ENCODE results near the gene LZTR1.
A peak's percentile ranks its signal among the peaks of the same experiment; 100 is the strongest.

The LZTR1 gene

GRCh38 chr22:21028277-21029251, 46.5 kb downstream of the LZTR1 start:
- Histone ChIP-seq H3K9ac (no peak overlapping the region), H3K27me3 (peaks cover 20 to 36% (median 30%) of the 10 kb centered on the region in 11 experiments), H3K4me1 (peaks cover 3 to 19% (median 11%) of the 10 kb centered on the region in 10 experiments; a peak in 17 of 20 replicates), H3K4me2 (no peak overlapping the region), H3K36me3 (no peaks in the 10 kb centered on the region), H4K20me1 (peaks cover 0 to 19% (median 0%) of the 10 kb centered on the region in 11 experiments; a peak in 2 of 22 replicates), H3K4me3 (no peak overlapping the region), H3K9me3 (replicated peaks in 1 of 11) (no peaks in the 10 kb centered on the region), H3K27ac (no peak overlapping the region)
- TF ChIP-seq Cebpa-rat (IDR thresholded peaks at IDR 0.05), result no peak

GRCh38 chr22:21029486-21030025, 47.5 kb downstream of the LZTR1 start:
- Histone ChIP-seq H3K27ac (no peak overlapping the region), H3K9me3 (replicated peaks in 1 of 11) (no peaks in the 10 kb centered on the region), H3K4me1 (peaks cover 4 to 23% (median 15%) of the 10 kb centered on the region in 10 experiments; a peak in 17 of 20 replicates), H4K20me1 (peaks cover 0 to 19% (median 0%) of the 10 kb centered on the region in 11 experiments; a peak in 2 of 22 replicates), H3K4me2 (no peak overlapping the region), H3K4me3 (no peak overlapping the region), H3K27me3 (peaks cover 20 to 36% (median 30%) of the 10 kb centered on the region in 11 experiments), H3K9ac (no peak overlapping the region), H3K36me3 (no peaks in the 10 kb centered on the region)
- no peak for TF ChIP-seq Cebpa-rat (IDR thresholded peaks at IDR 0.05)

GRCh38 chr22:21030032-21030431, 47.9 kb downstream of the LZTR1 start:
- Histone ChIP-seq H3K4me1 (peaks cover 4 to 23% (median 15%) of the 10 kb centered on the region in 10 experiments; a peak in 17 of 20 replicates), H3K9ac (no peak overlapping the region), H3K4me3 (no peak overlapping the region), H3K27ac (no peak overlapping the region), H3K36me3 (no peaks in the 10 kb centered on the region), H4K20me1 (peaks cover 0 to 19% (median 0%) of the 10 kb centered on the region in 11 experiments; a peak in 2 of 22 replicates), H3K27me3 (peaks cover 20 to 36% (median 30%) of the 10 kb centered on the region in 11 experiments), H3K9me3 (replicated peaks in 1 of 11) (no peaks in the 10 kb centered on the region), H3K4me2 (no peak overlapping the region)
- TF ChIP-seq Cebpa-rat (IDR thresholded peaks at IDR 0.05), result no peak

- no peaks in the 10 kb centered on the region for H3K9me3 ChIP-seq (replicated peaks in 1 of 11)
- no peak overlapping the region for H3K4me3 ChIP-seq
- H3K4me1 ChIP-seq, result peaks cover 0 to 16% (median 9%) of the 10 kb centered on the region in 10 experiments; a peak in 13 of 20 replicates
- no peaks in the 10 kb centered on the region for H3K36me3 ChIP-seq
- H4K20me1 ChIP-seq, result peaks cover 0 to 19% (median 0%) of the 10 kb centered on the region in 11 experiments; a peak in 2 of 22 replicates
- no peak overlapping the region for H3K27ac ChIP-seq
- peaks cover 20 to 36% (median 30%) of the 10 kb centered on the region in 11 experiments for H3K27me3 ChIP-seq
- H3K9ac ChIP-seq, result no peak overlapping the region
- no peak for TF ChIP-seq Cebpa-rat (IDR thresholded peaks at IDR 0.05)
- H3K4me2 ChIP-seq, result no peak overlapping the region
Measured at GRCh38 chr22:21030621-21031544, 48.8 kb downstream of the LZTR1 start.

- no peak overlapping the region for H3K4me3 ChIP-seq
- no peak overlapping the region for H3K27ac ChIP-seq
- H3K36me3 ChIP-seq, result no peaks in the 10 kb centered on the region
- peak overlapping the region in 6 of 11 experiments; percentile 21 to 48 (median 35); a peak in 6 of 22 replicates for H3K4me2 ChIP-seq
- peaks cover 20 to 36% (median 30%) of the 10 kb centered on the region in 11 experiments for H3K27me3 ChIP-seq
- no peak overlapping the region for H3K9ac ChIP-seq
- peaks cover 0 to 16% (median 9%) of the 10 kb centered on the region in 10 experiments; a peak in 13 of 20 replicates for H3K4me1 ChIP-seq
- no peak for TF ChIP-seq Cebpa-rat (IDR thresholded peaks at IDR 0.05)
- H3K9me3 ChIP-seq (replicated peaks in 1 of 11), result no peaks in the 10 kb centered on the region
- peaks cover 0 to 15% (median 0%) of the 10 kb centered on the region in 11 experiments; a peak in 2 of 22 replicates for H4K20me1 ChIP-seq
Measured at GRCh38 chr22:21031545-21032036, 49.5 kb downstream of the LZTR1 start.

- Histone ChIP-seq H3K36me3 (no peaks in the 10 kb centered on the region), H3K9me3 (replicated peaks in 1 of 11) (no peaks in the 10 kb centered on the region), H3K27me3 (peaks cover 20 to 36% (median 30%) of the 10 kb centered on the region in 11 experiments), H3K4me3 (no peak within 1 kb of the TSS), H3K9ac (no peak within 1 kb of the TSS), H4K20me1 (peaks cover 0 to 15% (median 0%) of the 10 kb centered on the region in 11 experiments; a peak in 2 of 22 replicates), H3K4me2 (peak within 1 kb of the TSS in 8 of 11 experiments; percentile 21 to 48 (median 32); a peak in 11 of 22 replicates), H3K27ac (no peak within 1 kb of the TSS), H3K4me1 (peaks cover under 1 to 16% (median 9%) of the 10 kb centered on the region in 10 experiments; a peak in 16 of 20 replicates)
- no peak for TF ChIP-seq Cebpa-rat (IDR thresholded peaks at IDR 0.05)
Measured at GRCh38 chr22:21032037-21032867, 50.2 kb downstream of the LZTR1 start, which contains the start of gene SLC7A4. TSS of gene SLC7A4 (minus strand) at chr22:21032561. CDS start at chr22:21031812, 749 bp downstream.

- Histone ChIP-seq H3K4me3 (no peak overlapping the region), H4K20me1 (peaks cover 0 to 15% (median 0%) of the 10 kb centered on the region in 11 experiments; a peak in 2 of 22 replicates), H3K27me3 (peaks cover 20 to 36% (median 30%) of the 10 kb centered on the region in 11 experiments), H3K4me2 (peak overlapping the region in 8 of 11 experiments; percentile 4 to 38 (median 24); a peak in 8 of 22 replicates), H3K9ac (no peak overlapping the region), H3K4me1 (peaks cover 7 to 21% (median 16%) of the 10 kb centered on the region in 10 experiments), H3K9me3 (replicated peaks in 1 of 11) (no peaks in the 10 kb centered on the region), H3K36me3 (no peaks in the 10 kb centered on the region), H3K27ac (no peak overlapping the region)
- TF ChIP-seq Cebpa-rat (IDR thresholded peaks at IDR 0.05), result no peak
Measured at GRCh38 chr22:21032868-21033688, 51.0 kb downstream of the LZTR1 start.
